Measurements from ENCODE around the gene WDR93.

WDR93 gene

GRCh38 chr15:89665449-89666181 lies 25.0 kb upstream of the WDR93 start:
- no peak for DNase-seq (ENCODE audit: insufficient read length)
- no peak for FAIRE-seq
- TF ChIP-seq POLR2A (IDR thresholded peaks at IDR 0.05; ENCODE audit: low read depth, low read length), result no peak
- TF ChIP-seq TAF1 (IDR thresholded peaks at IDR 0.05; ENCODE audit: borderline replicate concordance, low read depth, low read length), result no peak
- no peak for TF ChIP-seq POLR2AphosphoS5 (IDR thresholded peaks at IDR 0.05; ENCODE audit: low read depth, low read length)

GRCh38 chr15:89666184-89666857 lies 24.3 kb upstream of the WDR93 start:
- DNase-seq (ENCODE audit: insufficient read length), result no peak
- no peak for FAIRE-seq
- TF ChIP-seq POLR2A (IDR thresholded peaks at IDR 0.05; ENCODE audit: low read depth, low read length) (no peak), TAF1 (IDR thresholded peaks at IDR 0.05; ENCODE audit: borderline replicate concordance, low read depth, low read length) (no peak), POLR2AphosphoS5 (IDR thresholded peaks at IDR 0.05; ENCODE audit: low read depth, low read length) (no peak)

- TF ChIP-seq TAF1 (IDR thresholded peaks at IDR 0.05; ENCODE audit: borderline replicate concordance, low read depth, low read length), result no peak
- no peak for TF ChIP-seq POLR2A (IDR thresholded peaks at IDR 0.05; ENCODE audit: low read depth, low read length)
- no peak for TF ChIP-seq POLR2AphosphoS5 (IDR thresholded peaks at IDR 0.05; ENCODE audit: low read depth, low read length)
- FAIRE-seq, result no peak
Measured at GRCh38 chr15:89666858-89667705, 23.5 kb upstream of the WDR93 start.

GRCh38 chr15:89667706-89667960 lies 23.0 kb upstream of the WDR93 start:
- DNase-seq (ENCODE audit: insufficient read length) (no peak), FAIRE-seq (no peak)
- TF ChIP-seq POLR2A (IDR thresholded peaks at IDR 0.05; ENCODE audit: low read depth, low read length) (no peak), POLR2AphosphoS5 (IDR thresholded peaks at IDR 0.05; ENCODE audit: low read depth, low read length) (no peak), TAF1 (IDR thresholded peaks at IDR 0.05; ENCODE audit: borderline replicate concordance, low read depth, low read length) (no peak)

More at GRCh38 chr15:89666858-89667705, 23.5 kb upstream of the WDR93 start:
- no peak for DNase-seq (ENCODE audit: insufficient read length)

GRCh38 chr15:89668171-89668570 lies 22.4 kb upstream of the WDR93 start:
- FAIRE-seq, result no peak
- TF ChIP-seq POLR2AphosphoS5 (IDR thresholded peaks at IDR 0.05; ENCODE audit: low read depth, low read length) (no peak), POLR2A (IDR thresholded peaks at IDR 0.05; ENCODE audit: low read depth, low read length) (no peak), TAF1 (IDR thresholded peaks at IDR 0.05; ENCODE audit: borderline replicate concordance, low read depth, low read length) (no peak)
- DNase-seq (ENCODE audit: insufficient read length), result no peak

GRCh38 chr15:89669309-89669865 lies 21.2 kb upstream of the WDR93 start:
- DNase-seq (ENCODE audit: insufficient read length) (no peak), FAIRE-seq (no peak)
- TF ChIP-seq TAF1 (IDR thresholded peaks at IDR 0.05; ENCODE audit: borderline replicate concordance, low read depth, low read length), result no peak

GRCh38 chr15:89669941-89670340 lies 20.7 kb upstream of the WDR93 start:
- no peak for FAIRE-seq
- DNase-seq (ENCODE audit: insufficient read length), result no peak
- TF ChIP-seq POLR2A (IDR thresholded peaks at IDR 0.05; ENCODE audit: low read depth, low read length) (no peak), TAF1 (IDR thresholded peaks at IDR 0.05; ENCODE audit: borderline replicate concordance, low read depth, low read length) (no peak), POLR2AphosphoS5 (IDR thresholded peaks at IDR 0.05; ENCODE audit: low read depth, low read length) (no peak)

- FAIRE-seq (no peak), DNase-seq (ENCODE audit: insufficient read length) (no peak)
- TF ChIP-seq POLR2AphosphoS5 (IDR thresholded peaks at IDR 0.05; ENCODE audit: low read depth, low read length) (no peak), POLR2A (IDR thresholded peaks at IDR 0.05; ENCODE audit: low read depth, low read length) (no peak), TAF1 (IDR thresholded peaks at IDR 0.05; ENCODE audit: borderline replicate concordance, low read depth, low read length) (no peak)
Measured at GRCh38 chr15:89670971-89671560, 19.5 kb upstream of the WDR93 start.

GRCh38 chr15:89671687-89672086 lies 18.9 kb upstream of the WDR93 start:
- no peak for TF ChIP-seq POLR2AphosphoS5 (IDR thresholded peaks at IDR 0.05; ENCODE audit: low read depth, low read length)
- TF ChIP-seq TAF1 (IDR thresholded peaks at IDR 0.05; ENCODE audit: borderline replicate concordance, low read depth, low read length), result no peak
- TF ChIP-seq POLR2A (IDR thresholded peaks at IDR 0.05; ENCODE audit: low read depth, low read length), result no peak
- no peak for FAIRE-seq
- DNase-seq (ENCODE audit: insufficient read length), result no peak

- DNase-seq (ENCODE audit: insufficient read length), result no peak
- no peak for TF ChIP-seq POLR2A (IDR thresholded peaks at IDR 0.05; ENCODE audit: low read depth, low read length)
- TF ChIP-seq TAF1 (IDR thresholded peaks at IDR 0.05; ENCODE audit: borderline replicate concordance, low read depth, low read length), result no peak
- TF ChIP-seq POLR2AphosphoS5 (IDR thresholded peaks at IDR 0.05; ENCODE audit: low read depth, low read length), result no peak
- FAIRE-seq, result no peak
Measured at GRCh38 chr15:89672221-89673164, 18.1 kb upstream of the WDR93 start.
